VCaP (cell line): ENCODE data around the gene GNGT2.

ENCODE experiments used
- H3K27ac ChIP-seq: fragments of 450-650 bp; 2 replicates; pipeline ENCODE4 v1.5.1; 2017
- CTCF ChIP-seq: fragments of 450-650 bp; conservative IDR thresholded peaks from 2 replicates; pipeline ENCODE4 v1.5.1; 2017; ENCODE audit warnings: mild to moderate bottlenecking, moderate library complexity

Gene GNGT2

GRCh38 chr17:49249292-49249794 lies 39.0 kb upstream of the GNGT2 start:
- no peak for TF ChIP-seq CTCF
- H3K27ac ChIP-seq, result no peak overlapping the region

GRCh38 chr17:49247944-49248343 lies 37.6 kb upstream of the GNGT2 start:
- no peak for TF ChIP-seq CTCF
- H3K27ac ChIP-seq, result no peak overlapping the region

- no peak for TF ChIP-seq CTCF
- H3K27ac ChIP-seq, result no peak overlapping the region
These were observed 34.5 kb upstream of the GNGT2 start for GRCh38 chr17:49244839-49245238.

- no peak for TF ChIP-seq CTCF
- no peak overlapping the region for H3K27ac ChIP-seq
These were observed 32.4 kb upstream of the GNGT2 start for GRCh38 chr17:49242813-49243212.

- no peak for TF ChIP-seq CTCF
- no peak overlapping the region for H3K27ac ChIP-seq
These were observed 31.5 kb upstream of the GNGT2 start for GRCh38 chr17:49241692-49242397.

- TF ChIP-seq CTCF, result no peak
- H3K27ac ChIP-seq, result no peak overlapping the region
These were observed 30.7 kb upstream of the GNGT2 start for GRCh38 chr17:49241040-49241439.

GRCh38 chr17:49240619-49241018 lies 30.2 kb upstream of the GNGT2 start:
- H3K27ac ChIP-seq, result no peak overlapping the region
- TF ChIP-seq CTCF, result no peak
